IgD-negative memory B cell (primary cell): ENCODE data around the gene CHN2. TPM values are rescaled to one million over a fixed set of nuclear protein-coding genes. Genes with fewer than 3 reads are reported as not detected.

Experiments used
- H3K27ac Mint-ChIP-seq, 3 donors: one replicate each; pipeline ENCODE4 v1.8.0; 2020 to 2022; ENCODE audit warnings: mild to moderate bottlenecking in 3 of 3, mixed read lengths in 3 of 3, moderate library complexity in 1 of 3
- H3K27me3 Mint-ChIP-seq: one replicate; pipeline ENCODE4 v1.8.0; 2021; ENCODE audit warnings: mixed read lengths
- H3K36me3 Mint-ChIP-seq: one replicate; pipeline ENCODE4 v1.8.0; 2020; ENCODE audit warnings: mild to moderate bottlenecking, mixed read lengths
- H3K4me1 Mint-ChIP-seq, 3 donors: one replicate each; pipeline ENCODE4 v1.8.0; 2020 to 2022; ENCODE audit warnings: mixed read lengths in 3 of 3, mild to moderate bottlenecking in 1 of 3
- H3K4me3 Mint-ChIP-seq, 4 donors: one replicate each; pipeline ENCODE4 v1.8.0; 2020 to 2022; ENCODE audit warnings: mild to moderate bottlenecking in 4 of 4, mixed read lengths in 4 of 4, moderate library complexity in 3 of 4
- H3K9me3 Mint-ChIP-seq, 3 donors: one replicate each; pipeline ENCODE4 v1.8.0; 2020 to 2021; ENCODE audit warnings: mixed read lengths in 3 of 3, mild to moderate bottlenecking in 1 of 3
- polyA plus RNA-seq: library from polyadenylated mRNA; unstranded; fragments of 300-500 nt; fragmentation: Illumina TruSeq; gene quantifications from one replicate; pipeline ENCODE4 v1.2.3, GENCODE V29; 2021

Gene CHN2
- polyA plus RNA-seq, 1 donor from 2014 or later, result 3.0 TPM

DNA sequence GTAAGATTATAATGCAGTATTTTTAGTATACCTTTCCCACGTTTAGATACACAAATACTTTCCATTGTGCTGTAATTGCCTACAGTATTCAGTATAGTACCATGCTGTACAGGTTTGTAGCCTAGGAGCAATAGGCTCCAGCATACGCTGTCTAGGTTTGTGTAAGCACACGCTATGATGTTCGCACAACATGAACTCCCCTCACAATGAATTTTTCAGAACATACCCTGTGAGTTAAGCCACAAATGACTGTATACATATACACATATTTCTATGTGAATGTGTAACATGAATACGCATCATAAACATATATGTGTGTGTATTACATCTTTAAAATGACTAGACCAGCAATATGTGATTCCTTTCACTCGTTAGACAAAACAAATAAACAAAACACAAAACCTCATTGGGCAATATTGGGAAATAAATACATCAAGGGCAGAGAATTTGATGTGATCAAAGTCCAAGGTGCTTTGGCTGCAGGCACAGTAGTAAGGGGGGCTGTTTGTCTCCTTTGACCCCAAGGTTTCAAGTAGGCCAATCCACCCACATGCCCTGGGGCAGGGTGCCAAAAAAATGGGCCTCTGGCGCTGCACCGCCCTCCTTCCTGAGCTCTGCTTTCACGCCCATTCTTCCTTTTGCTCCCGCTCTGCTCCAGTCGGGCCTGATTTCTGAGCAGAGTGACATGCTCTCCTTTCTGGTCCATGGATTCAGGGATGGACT, 33.9 kb downstream of the CHN2 start:
- no peak overlapping the region for H3K27ac Mint-ChIP-seq
- no peaks in the 10 kb centered on the region for H3K9me3 Mint-ChIP-seq
- H3K36me3 Mint-ChIP-seq, result no peaks in the 10 kb centered on the region
- H3K27me3 Mint-ChIP-seq, result peaks cover 1% of the 10 kb centered on the region
- no peaks in the 10 kb centered on the region for H3K4me1 Mint-ChIP-seq
- H3K4me3 Mint-ChIP-seq, result no peak overlapping the region

GRCh38 chr7:29229066-29229465, 34.5 kb downstream of the CHN2 start:
- Mint-ChIP-seq H3K9me3 (no peaks in the 10 kb centered on the region), H3K27ac (no peak overlapping the region), H3K4me1 (no peaks in the 10 kb centered on the region), H3K36me3 (no peaks in the 10 kb centered on the region), H3K27me3 (peaks cover 2% of the 10 kb centered on the region), H3K4me3 (no peak overlapping the region)

DNA sequence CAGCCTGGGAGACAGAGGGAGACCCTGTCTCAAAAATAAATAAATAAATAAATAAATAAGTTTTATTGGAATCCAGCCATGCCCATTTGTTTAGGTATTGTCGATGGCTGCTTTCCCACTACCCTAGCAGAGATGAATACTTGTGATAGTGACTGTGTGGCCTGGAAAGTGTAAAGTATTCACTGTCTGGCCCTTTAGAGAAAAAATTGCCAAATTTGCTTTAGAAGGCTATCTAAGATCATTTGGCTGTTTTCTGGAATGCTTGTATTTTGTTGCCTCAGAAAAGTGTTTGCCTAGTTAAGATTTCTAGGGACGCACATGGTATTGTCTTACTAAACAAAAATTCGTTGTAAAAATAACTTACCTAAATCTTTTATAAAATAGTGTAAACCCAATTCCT, 35.4 kb downstream of the CHN2 start:
- Mint-ChIP-seq H3K36me3 (no peaks in the 10 kb centered on the region), H3K4me3 (no peak overlapping the region), H3K27me3 (peaks cover 2% of the 10 kb centered on the region), H3K4me1 (no peaks in the 10 kb centered on the region), H3K9me3 (no peaks in the 10 kb centered on the region), H3K27ac (no peak overlapping the region)

DNA sequence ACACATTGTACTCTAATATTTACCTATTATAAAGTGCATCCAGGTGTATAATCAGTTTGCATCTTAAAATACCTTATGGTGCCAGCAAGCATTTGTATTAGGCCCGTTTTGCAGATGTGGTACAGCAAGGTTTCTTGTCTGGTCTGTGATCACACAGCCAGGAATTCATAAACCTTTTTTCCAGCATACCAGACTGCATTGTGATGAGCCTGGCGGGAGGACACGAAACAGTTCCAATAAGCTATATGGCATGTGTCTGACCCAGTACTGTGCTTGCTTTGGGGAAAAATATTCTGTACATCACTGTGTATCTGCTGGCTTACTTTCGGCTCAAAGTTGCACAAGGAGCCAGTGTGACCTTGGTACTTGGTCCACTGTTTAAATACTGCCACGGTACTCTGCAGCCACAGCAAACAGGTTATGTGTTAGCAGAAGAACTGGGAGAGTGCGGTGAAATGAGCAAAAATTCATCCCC, 36.3 kb downstream of the CHN2 start:
- Mint-ChIP-seq H3K4me3 (no peak overlapping the region), H3K36me3 (no peaks in the 10 kb centered on the region), H3K27ac (no peak overlapping the region), H3K4me1 (no peaks in the 10 kb centered on the region), H3K27me3 (peaks cover 2% of the 10 kb centered on the region), H3K9me3 (no peaks in the 10 kb centered on the region)

- no peak overlapping the region for H3K27ac Mint-ChIP-seq
- H3K9me3 Mint-ChIP-seq, result no peaks in the 10 kb centered on the region
- H3K36me3 Mint-ChIP-seq, result no peaks in the 10 kb centered on the region
- H3K4me1 Mint-ChIP-seq, result no peaks in the 10 kb centered on the region
- no peak overlapping the region for H3K4me3 Mint-ChIP-seq
- peaks cover 2% of the 10 kb centered on the region for H3K27me3 Mint-ChIP-seq
Observed at GRCh38 chr7:29231671-29232232, 37.2 kb downstream of the CHN2 start.

- no peaks in the 10 kb centered on the region for H3K36me3 Mint-ChIP-seq
- no peaks in the 10 kb centered on the region for H3K4me1 Mint-ChIP-seq
- H3K27ac Mint-ChIP-seq, result no peak overlapping the region
- no peaks in the 10 kb centered on the region for H3K9me3 Mint-ChIP-seq
- peaks cover 2% of the 10 kb centered on the region for H3K27me3 Mint-ChIP-seq
- no peak overlapping the region for H3K4me3 Mint-ChIP-seq
Observed at GRCh38 chr7:29234438-29234837, 39.9 kb downstream of the CHN2 start.

GRCh38 chr7:29236071-29236580, 41.6 kb downstream of the CHN2 start:
- Mint-ChIP-seq H3K9me3 (no peaks in the 10 kb centered on the region), H3K36me3 (no peaks in the 10 kb centered on the region), H3K27ac (no peak overlapping the region), H3K27me3 (peaks cover 2% of the 10 kb centered on the region), H3K4me1 (peaks cover 0 to 2% (median 0%) of the 10 kb centered on the region in 3 donors), H3K4me3 (no peak overlapping the region)

DNA sequence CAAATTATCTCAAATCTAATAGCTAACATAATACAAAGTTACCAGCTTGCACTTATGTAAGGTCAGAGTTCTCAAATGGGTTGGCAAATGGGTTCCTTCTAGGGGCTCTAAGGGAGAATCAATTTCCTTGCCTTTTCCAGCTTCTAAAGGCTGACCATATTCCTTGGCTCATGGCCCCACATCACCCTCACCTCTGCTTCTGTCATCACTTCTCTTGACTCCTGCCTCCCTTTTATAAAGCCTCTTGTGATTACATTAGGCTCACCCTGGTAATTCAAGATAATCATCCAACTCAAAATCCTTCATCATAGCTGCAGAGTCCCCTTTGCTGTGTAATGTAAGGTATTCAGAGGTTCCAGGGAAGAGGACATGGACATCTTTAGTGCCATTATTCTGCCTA, 42.1 kb downstream of the CHN2 start:
- Mint-ChIP-seq H3K27me3 (peaks cover 2% of the 10 kb centered on the region), H3K9me3 (no peaks in the 10 kb centered on the region), H3K4me3 (no peak overlapping the region), H3K4me1 (peaks cover 0 to 2% (median 0%) of the 10 kb centered on the region in 3 donors), H3K27ac (no peak overlapping the region), H3K36me3 (no peaks in the 10 kb centered on the region)

DNA sequence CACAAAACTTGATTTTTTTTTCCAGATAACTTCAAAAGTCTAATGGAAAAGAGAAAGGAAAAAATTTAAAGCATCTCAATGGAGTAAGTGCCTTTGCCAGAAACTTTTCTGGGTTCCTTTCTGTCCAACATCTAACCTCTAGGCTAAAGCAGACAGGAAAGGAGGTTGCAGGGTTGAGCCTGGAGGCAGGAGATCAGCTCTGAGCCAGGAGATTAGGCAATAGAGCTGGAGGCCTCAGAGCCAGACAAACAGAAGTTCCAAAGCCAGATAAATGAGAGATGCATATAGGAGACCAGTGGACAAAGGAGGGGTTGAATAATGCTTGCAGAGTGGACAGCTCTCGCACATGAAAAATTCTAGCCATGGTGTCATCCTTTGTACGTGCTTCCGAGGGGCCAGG, 42.9 kb downstream of the CHN2 start:
- no peak overlapping the region for H3K27ac Mint-ChIP-seq
- H3K27me3 Mint-ChIP-seq, result peaks cover 2% of the 10 kb centered on the region
- H3K36me3 Mint-ChIP-seq, result no peaks in the 10 kb centered on the region
- H3K4me1 Mint-ChIP-seq, result peaks cover 0 to 2% (median 0%) of the 10 kb centered on the region in 3 donors
- H3K9me3 Mint-ChIP-seq, result no peaks in the 10 kb centered on the region
- H3K4me3 Mint-ChIP-seq, result no peak overlapping the region

- Mint-ChIP-seq H3K4me1 (peaks cover 10 to 14% (median 11%) of the 10 kb centered on the region in 3 donors), H3K27ac (no peak overlapping the region), H3K36me3 (no peaks in the 10 kb centered on the region), H3K27me3 (peaks cover 3% of the 10 kb centered on the region), H3K9me3 (no peaks in the 10 kb centered on the region), H3K4me3 (no peak overlapping the region)
Observed at GRCh38 chr7:29239638-29240037, 45.1 kb downstream of the CHN2 start.

- Mint-ChIP-seq H3K4me3 (no peak overlapping the region), H3K27ac (no peak overlapping the region), H3K27me3 (peaks cover 5% of the 10 kb centered on the region), H3K36me3 (no peaks in the 10 kb centered on the region), H3K4me1 (peaks cover 11 to 15% (median 11%) of the 10 kb centered on the region in 3 donors), H3K9me3 (no peaks in the 10 kb centered on the region)
Observed at GRCh38 chr7:29242265-29242664, 47.7 kb downstream of the CHN2 start.

- Mint-ChIP-seq H3K9me3 (no peaks in the 10 kb centered on the region), H3K4me1 (peaks cover 11 to 19% (median 18%) of the 10 kb centered on the region in 3 donors), H3K27me3 (peaks cover 5% of the 10 kb centered on the region), H3K27ac (peak overlapping the region in 2 of 3 donors; percentile 23 to 26), H3K4me3 (peak overlapping the region; percentile 30 to 74 (median 46)), H3K36me3 (no peaks in the 10 kb centered on the region)
Observed at GRCh38 chr7:29243910-29244655, 49.5 kb downstream of the CHN2 start.

GRCh38 chr7:29247224-29247962, 52.8 kb downstream of the CHN2 start:
- Mint-ChIP-seq H3K27ac (peak overlapping the region in 1 of 3 donors; percentile 45), H3K4me3 (peak overlapping the region in 1 of 4 donors; percentile 10), H3K4me1 (peaks cover 11 to 18% (median 18%) of the 10 kb centered on the region in 3 donors), H3K36me3 (no peaks in the 10 kb centered on the region), H3K27me3 (peaks cover 6% of the 10 kb centered on the region), H3K9me3 (no peaks in the 10 kb centered on the region)

- no peaks in the 10 kb centered on the region for H3K9me3 Mint-ChIP-seq
- H3K36me3 Mint-ChIP-seq, result no peaks in the 10 kb centered on the region
- H3K4me1 Mint-ChIP-seq, result peaks cover 11 to 18% (median 18%) of the 10 kb centered on the region in 3 donors
- no peak overlapping the region for H3K27ac Mint-ChIP-seq
- peak overlapping the region in 1 of 4 donors; percentile 10 for H3K4me3 Mint-ChIP-seq
- peaks cover 6% of the 10 kb centered on the region for H3K27me3 Mint-ChIP-seq
Observed at GRCh38 chr7:29247963-29248236, 53.3 kb downstream of the CHN2 start.
